Measurements from ENCODE around the gene INS. TPM values are rescaled to one million over a fixed set of nuclear protein-coding genes. Genes with fewer than 3 reads are reported as not detected.

The INS gene
- polyA plus RNA-seq, 2 of the 4 experiments (the other 2 are of a cell fraction): not detected

GRCh38 chr11:2114430-2115241 is 46.4 kb downstream of the INS start:
- ChIA-PET POLR2A (no interaction called here), CTCF (interaction anchor here (1.3 to 2.0 kb wide), 6 partner anchors 14 to 79 kb away, joined by 4 to 12 read pairs (median 4); no protein-coding TSS in a partner anchor)
- H3K4me3 ChIP-seq: no peak overlapping the region
- no peak for FAIRE-seq
- no peak for TF ChIP-seq EHMT2 (IDR thresholded peaks at IDR 0.05; ENCODE audit: low read depth)
- TF ChIP-seq JUNB (IDR thresholded peaks at IDR 0.05): no peak
- TF ChIP-seq TFCP2L1 (CRISPR knock-in tag; IDR thresholded peaks at IDR 0.05): no peak
- TF ChIP-seq E2F6 (IDR thresholded peaks at IDR 0.05; ENCODE audit: borderline replicate concordance, low read depth): no peak
- TF ChIP-seq USF2 (IDR thresholded peaks at IDR 0.05): no peak
- no peak for TF ChIP-seq FOSB (CRISPR knock-in tag; IDR thresholded peaks at IDR 0.05)
- no peak for TF ChIP-seq ELK1 (IDR thresholded peaks at IDR 0.05; ENCODE audit: low read depth, low read length)
- TF ChIP-seq NR3C1 (IDR thresholded peaks at IDR 0.05): no peak
- no peak for TF ChIP-seq RCOR1 (IDR thresholded peaks at IDR 0.05; ENCODE audit: low read depth, low read length)
- no peak for TF ChIP-seq MAX (IDR thresholded peaks at IDR 0.05)
- H3K9me3 ChIP-seq: peaks cover 27% of the 10 kb centered on the region
- H3K4me1 ChIP-seq: no peaks in the 10 kb centered on the region
- 76% methylated on average over 25 of the region's 32 CpGs for WGBS (ENCODE audit: missing lambda C conversion rate)
- no peak overlapping the region for H3K27ac ChIP-seq
- no peak for DNase-seq (ENCODE audit: low read depth in 1 of 2, low spot score in 1 of 2)
- ATAC-seq: no peak
- no peak overlapping the region for H3K4me2 ChIP-seq

GRCh38 chr11:2113776-2114175 is 47.2 kb downstream of the INS start:
- ATAC-seq: no peak
- no peak for TF ChIP-seq ZNF302 (CRISPR knock-in tag; IDR thresholded peaks at IDR 0.05)
- TF ChIP-seq NFE2L2 (conservative IDR thresholded peaks at IDR 0.05; ENCODE audit: low read length): no peak
- TF ChIP-seq MAFK (IDR thresholded peaks at IDR 0.05; ENCODE audit: partially characterized antibody): no peak
- TF ChIP-seq HEYL (CRISPR knock-in tag; IDR thresholded peaks at IDR 0.05): no peak
- TF ChIP-seq CHD2 (IDR thresholded peaks at IDR 0.05; ENCODE audit: low read length, partially characterized antibody): no peak
- no peak for TF ChIP-seq CHD4 (IDR thresholded peaks at IDR 0.05; ENCODE audit: borderline replicate concordance)
- TF ChIP-seq HOXA7 (CRISPR knock-in tag; IDR thresholded peaks at IDR 0.05): no peak
- no peak for TF ChIP-seq HOXB13 (CRISPR knock-in tag; IDR thresholded peaks at IDR 0.05; ENCODE audit: low read depth)
- TF ChIP-seq CBX2 (IDR thresholded peaks at IDR 0.05; ENCODE audit: borderline replicate concordance, low read depth): no peak
- TF ChIP-seq POLR2A (IDR thresholded peaks at IDR 0.05; ENCODE audit: low read length): no peak
- TF ChIP-seq KDM1A (IDR thresholded peaks at IDR 0.05; ENCODE audit: low read depth): no peak
- TF ChIP-seq SMC3 (IDR thresholded peaks at IDR 0.05): no peak
- no peak for TF ChIP-seq EP300 (IDR thresholded peaks at IDR 0.05)
- TF ChIP-seq NR3C1 (IDR thresholded peaks at IDR 0.05): no peak
- TF ChIP-seq PHF8 (IDR thresholded peaks at IDR 0.05; ENCODE audit: borderline replicate concordance, low read depth): no peak
- no peak for TF ChIP-seq RCOR1 (IDR thresholded peaks at IDR 0.05; ENCODE audit: low read depth, low read length)
- TF ChIP-seq PBX3 (IDR thresholded peaks at IDR 0.05): no peak
- TF ChIP-seq TP53 (CRISPR knock-in tag; IDR thresholded peaks at IDR 0.05): no peak
- peaks cover 27% of the 10 kb centered on the region for H3K9me3 ChIP-seq

More at GRCh38 chr11:2113776-2114175, 47.2 kb downstream of the INS start:
- Histone ChIP-seq H3K4me3 (no peak overlapping the region), H3K4me2 (no peak overlapping the region), H3K27ac (no peak overlapping the region), H3K4me1 (no peaks in the 10 kb centered on the region)
- DNase-seq (ENCODE audit: low read depth in 1 of 2, low spot score in 1 of 2) (no peak), FAIRE-seq (no peak)
- CTCF ChIA-PET: interaction anchor here (0.9 to 1.6 kb wide), 6 partner anchors 13 to 78 kb away, joined by 3 to 6 read pairs (median 4); no protein-coding TSS in a partner anchor
- 83% methylated on average over 11 of the region's 11 CpGs for WGBS (ENCODE audit: missing lambda C conversion rate)
- POLR2A ChIA-PET: no interaction called here

Data from A549 (cell line).